HepG2 (cell line): ENCODE data around the gene QRFP. TPM values are rescaled to one million over a fixed set of nuclear protein-coding genes. Genes with fewer than 3 reads are reported as not detected.

ENCODE experiments used
- ATAC-seq: fragments of 200-7000 bp; cut with Tn5 transposase; 3 replicates; pipeline ENCODE4 v1.9.1; 2020; ENCODE audit warnings: mild to moderate bottlenecking, moderate library complexity
- BruUV-seq: library from RNA; stranded (reverse); fragments of 400-500 nt; replicated peaks from 2 replicates; lab custom pipeline; 2021; lab: Mats Ljungman, UMichigan
- CTCF ChIA-PET: fragments of 300-600 bp; formaldehyde crosslinking; extraction: SDS; loops from one replicate; lab custom pipeline; 2021; ENCODE audit warnings: low total read pairs, inconsistent platforms, low intra/inter-chr PET ratio; lab: Yijun Ruan, JAX
- POLR2A ChIA-PET: fragments of 350-600 bp; sonication (Branson Sonifier 250); formaldehyde crosslinking; loops from one replicate; lab custom pipeline; 2020; ENCODE audit warnings: antibody characterized with exemption, inconsistent platforms; lab: Yijun Ruan, JAX
- DNase-seq: peaks from one replicate; pipeline ENCODE4 v3.0.0-alpha.2; 2015; ENCODE audit warnings: low spot score
- FAIRE-seq: peaks from 3 replicates; lab custom pipeline; 2011; peaks lifted over from hg19 to GRCh38; lab: Jason Lieb, UNC
- H2AFZ ChIP-seq: one replicate; pipeline ENCODE4 v1.6.1; 2011; ENCODE audit warnings: low read length, inconsistent platforms
- H3K27ac ChIP-seq: fragments of 300-600 bp; 3 replicates; pipeline ENCODE4 v1.8.0; 2011; ENCODE audit warnings: mixed run types, mild to moderate bottlenecking, mixed read lengths, low read length, inconsistent platforms; ENCODE audit not compliant: insufficient read depth; ENCODE audit errors: extremely low read length
- H3K27me3 ChIP-seq, 2 experiments: fragments of 200-600 bp in 1 of 2; 2 replicates in 1 of 2; 3 replicates in 1 of 2; pipeline versions ENCODE4 v1.6.0 to v1.8.0; 2011; ENCODE audit warnings: low read length in 2 of 2, mild to moderate bottlenecking in 2 of 2, moderate library complexity in 2 of 2, inconsistent platforms in 1 of 2; ENCODE audit not compliant: insufficient read depth in 2 of 2, control insufficient read depth in 1 of 2
- H3K36me3 ChIP-seq, 2 experiments: fragments of 200-600 bp in 1 of 2; replicated peaks in 1 of 2; 2 replicates in 1 of 2; 3 replicates in 1 of 2; pipeline versions ENCODE4 v1.5.1 to v1.8.0; 2011; ENCODE audit warnings: low read length in 2 of 2, inconsistent platforms in 1 of 2; ENCODE audit not compliant: insufficient read depth in 2 of 2, control insufficient read depth in 1 of 2
- H3K4me1 ChIP-seq: 2 replicates; pipeline ENCODE4 v1.5.1; 2012; ENCODE audit warnings: low read length, inconsistent platforms; ENCODE audit not compliant: insufficient read depth
- H3K4me2 ChIP-seq: 2 replicates; pipeline ENCODE4 v1.6.0; 2011; ENCODE audit warnings: low read depth, low read length, inconsistent platforms
- H3K4me3 ChIP-seq, 3 experiments: fragments of 200-600 bp in 1 of 3; sonication (generic), shearing (Covaris generic) in 1 of 3; replicated peaks in 1 of 3; 2 replicates each; pipeline ENCODE4 v1.5.1; 2011 to 2016; ENCODE audit warnings: low read length in 3 of 3, inconsistent platforms in 2 of 3, low read depth in 2 of 3, mild to moderate bottlenecking in 2 of 3, control low read depth in 1 of 3, mixed read lengths in 1 of 3; ENCODE audit not compliant: insufficient read depth in 1 of 3
- H3K79me2 ChIP-seq: one replicate; pipeline ENCODE4 v1.6.1; 2011; ENCODE audit warnings: low read length, inconsistent platforms; ENCODE audit not compliant: insufficient read depth
- H3K9ac ChIP-seq: 2 replicates; pipeline ENCODE4 v1.6.0; 2011; ENCODE audit warnings: mild to moderate bottlenecking, low read depth, low read length, inconsistent platforms; ENCODE audit not compliant: insufficient read depth
- H3K9me3 ChIP-seq: 2 replicates; pipeline ENCODE4 v1.5.1; 2012; ENCODE audit warnings: mild to moderate bottlenecking, low read length
- H4K20me1 ChIP-seq: 2 replicates; pipeline ENCODE4 v1.6.0; 2011; ENCODE audit warnings: inconsistent platforms, mild to moderate bottlenecking, low read length, moderate library complexity; ENCODE audit not compliant: insufficient read depth
- AKAP8 ChIP-seq: sonication (generic); formaldehyde crosslinking; IDR thresholded peaks from 2 replicates; pipeline ENCODE4 v1.5.1; 2020; ENCODE audit warnings: mild to moderate bottlenecking, missing genetic modification reagents
- EED ChIP-seq: sonication (generic); formaldehyde crosslinking; IDR thresholded peaks from 2 replicates; pipeline ENCODE4 v1.5.0; 2020; ENCODE audit warnings: mild to moderate bottlenecking, missing genetic modification reagents
- ELF4 ChIP-seq: sonication (generic); formaldehyde crosslinking; IDR thresholded peaks from 2 replicates; pipeline ENCODE4 v1.5.0; 2020; ENCODE audit warnings: missing genetic modification reagents, mild to moderate bottlenecking, moderate library complexity, borderline replicate concordance
- KDM5A ChIP-seq: fragments of 200-600 bp; sonication (generic); IDR thresholded peaks from 2 replicates; pipeline ENCODE4 v1.7.0; 2018; ENCODE audit warnings: antibody characterized with exemption, mild to moderate bottlenecking, low read length, borderline replicate concordance
- MED1 ChIP-seq: sonication (generic); formaldehyde crosslinking; IDR thresholded peaks from 2 replicates; pipeline ENCODE4 v1.4.0; 2020; ENCODE audit warnings: missing genetic modification reagents
- SMARCE1 ChIP-seq: fragments of 450-650 bp; IDR thresholded peaks from 2 replicates; pipeline ENCODE4 v1.6.1; 2017; ENCODE audit warnings: borderline replicate concordance
- TSC22D2 ChIP-seq: sonication (generic); formaldehyde crosslinking; IDR thresholded peaks from 2 replicates; pipeline ENCODE4 v1.5.1; 2020; ENCODE audit warnings: missing genetic modification reagents, mild to moderate bottlenecking, borderline replicate concordance
- ZNF136 ChIP-seq: sonication (generic); formaldehyde crosslinking; IDR thresholded peaks from 2 replicates; pipeline ENCODE4 v1.8.1; 2022; ENCODE audit warnings: low read depth, mild to moderate bottlenecking, moderate library complexity, missing genetic modification reagents
- ZNF883 ChIP-seq: sonication (generic); formaldehyde crosslinking; IDR thresholded peaks from 2 replicates; pipeline ENCODE4 v1.5.1; 2020; ENCODE audit warnings: mild to moderate bottlenecking, missing genetic modification reagents; ENCODE audit errors: not compliant biosample characterization
- WGBS: methylation state at CpG from one replicate; pipeline ENCODE4 v1.1.6; 2017; ENCODE audit warnings: low lambda C conversion rate; 5-methylcytosine and 5-hydroxymethylcytosine counted together
- in situ Hi-C: cut with HindIII; loops from 2 replicates; pipeline ENCODE4 v1.10.0; 2017; ENCODE audit warnings: low pct_unique_long_range_greater_than_20kb; ENCODE audit not compliant: extremely low pct_ligation_motif_present
- intact Hi-C: fragments of 100-400 bp; cut with micrococcal nuclease; formaldehyde crosslinking; loops from one replicate; pipeline ENCODE4 v1.10.0; 2022; ENCODE audit not compliant: unreplicated experiment
- polyA plus RNA-seq, 8 experiments: library from polyadenylated mRNA; depleted of rRNA in 3 of 8; stranded (reverse) in 7 of 8; unstranded in 1 of 8; fragments of >200 nt; fragmentation: Illumina TruSeq in 4 of 8; extraction: Trizol in 4 of 8; gene quantifications; 2 replicates each; pipeline versions ENCODE4 v1.2.1 to v1.2.3, GENCODE V29; 2011 to 2016; ENCODE audit warnings: low read depth in 4 of 8, missing spikeins in 1 of 8, mixed read lengths in 1 of 8; ENCODE audit not compliant: insufficient read depth in 1 of 8
- total RNA-seq, 5 experiments: library from RNA; depleted of rRNA; stranded (reverse); fragments of >200 nt; fragmentation: Illumina TruSeq; extraction: Trizol; gene quantifications; 2 replicates each; pipeline ENCODE4 v1.2.3, GENCODE V29; 2016; ENCODE audit warnings: low read depth in 1 of 5
- TF ChIP-seq, protein P1 (sequence below): sonication (generic); formaldehyde crosslinking; IDR thresholded peaks from 2 replicates; pipeline ENCODE4 v1.5.1; 2020; ENCODE audit warnings: mild to moderate bottlenecking, missing genetic modification reagents, moderate library complexity

Gene QRFP
- total and polyA plus RNA-seq, 2 of the 13 experiments (the other 11 are each of a cell fraction or from before 2014, with no cell fraction given): not detected

GRCh38 chr9:130905902-130906734 is 9.5 kb upstream of the QRFP start (continued):
- TF ChIP-seq ZNF883 (CRISPR knock-in tag): no peak
- TF ChIP-seq, protein P1, sequence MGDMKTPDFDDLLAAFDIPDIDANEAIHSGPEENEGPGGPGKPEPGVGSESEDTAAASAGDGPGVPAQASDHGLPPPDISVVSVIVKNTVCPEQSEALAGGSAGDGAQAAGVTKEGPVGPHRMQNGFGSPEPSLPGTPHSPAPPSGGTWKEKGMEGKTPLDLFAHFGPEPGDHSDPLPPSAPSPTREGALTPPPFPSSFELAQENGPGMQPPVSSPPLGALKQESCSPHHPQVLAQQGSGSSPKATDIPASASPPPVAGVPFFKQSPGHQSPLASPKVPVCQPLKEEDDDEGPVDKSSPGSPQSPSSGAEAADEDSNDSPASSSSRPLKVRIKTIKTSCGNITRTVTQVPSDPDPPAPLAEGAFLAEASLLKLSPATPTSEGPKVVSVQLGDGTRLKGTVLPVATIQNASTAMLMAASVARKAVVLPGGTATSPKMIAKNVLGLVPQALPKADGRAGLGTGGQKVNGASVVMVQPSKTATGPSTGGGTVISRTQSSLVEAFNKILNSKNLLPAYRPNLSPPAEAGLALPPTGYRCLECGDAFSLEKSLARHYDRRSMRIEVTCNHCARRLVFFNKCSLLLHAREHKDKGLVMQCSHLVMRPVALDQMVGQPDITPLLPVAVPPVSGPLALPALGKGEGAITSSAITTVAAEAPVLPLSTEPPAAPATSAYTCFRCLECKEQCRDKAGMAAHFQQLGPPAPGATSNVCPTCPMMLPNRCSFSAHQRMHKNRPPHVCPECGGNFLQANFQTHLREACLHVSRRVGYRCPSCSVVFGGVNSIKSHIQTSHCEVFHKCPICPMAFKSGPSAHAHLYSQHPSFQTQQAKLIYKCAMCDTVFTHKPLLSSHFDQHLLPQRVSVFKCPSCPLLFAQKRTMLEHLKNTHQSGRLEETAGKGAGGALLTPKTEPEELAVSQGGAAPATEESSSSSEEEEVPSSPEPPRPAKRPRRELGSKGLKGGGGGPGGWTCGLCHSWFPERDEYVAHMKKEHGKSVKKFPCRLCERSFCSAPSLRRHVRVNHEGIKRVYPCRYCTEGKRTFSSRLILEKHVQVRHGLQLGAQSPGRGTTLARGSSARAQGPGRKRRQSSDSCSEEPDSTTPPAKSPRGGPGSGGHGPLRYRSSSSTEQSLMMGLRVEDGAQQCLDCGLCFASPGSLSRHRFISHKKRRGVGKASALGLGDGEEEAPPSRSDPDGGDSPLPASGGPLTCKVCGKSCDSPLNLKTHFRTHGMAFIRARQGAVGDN (CRISPR knock-in tag): peak; percentile 31; the same call in 1 of the 2 replicates
- no peak for TF ChIP-seq SMARCE1

GRCh38 chr9:130905125-130905901 is 8.7 kb upstream of the QRFP start:
- no peak for TF ChIP-seq TSC22D2 (CRISPR knock-in tag)
- no peak for TF ChIP-seq AKAP8
- TF ChIP-seq ELF4 (CRISPR knock-in tag): no peak
- TF ChIP-seq KDM5A: no peak
- TF ChIP-seq EED (CRISPR knock-in tag): no peak
- TF ChIP-seq MED1 (CRISPR knock-in tag): no peak
- no peak for TF ChIP-seq ZNF136 (CRISPR knock-in tag)
- H3K79me2 ChIP-seq: no peaks in the 10 kb centered on the region
- no peak for DNase-seq
- no peak overlapping the region for H3K9ac ChIP-seq
- no peak for ATAC-seq
- no peak overlapping the region for H3K4me2 ChIP-seq
- peaks cover 18% of the 10 kb centered on the region for H3K4me1 ChIP-seq
- intact Hi-C loops: no loop called here
- no peak overlapping the region for H2AFZ ChIP-seq
- in situ Hi-C loops: no loop called here
- no TSS peak for BruUV-seq
- CTCF ChIA-PET: no interaction called here
- FAIRE-seq: no peak
- no peaks in the 10 kb centered on the region for H4K20me1 ChIP-seq
- 34% methylated on average over 16 of the region's 24 CpGs for WGBS
- no peaks in the 10 kb centered on the region for H3K36me3 ChIP-seq
- POLR2A ChIA-PET: no interaction called here
- no peak overlapping the region for H3K4me3 ChIP-seq
- no peak overlapping the region for H3K27ac ChIP-seq
- peaks cover 30 to 90% of the 10 kb centered on the region in 2 experiments; a peak in 4 of 5 replicates for H3K27me3 ChIP-seq
- no peaks in the 10 kb centered on the region for H3K9me3 ChIP-seq
